Transverse colon (tissue), 4 donors: Measurements from ENCODE around the gene IFNL3.

Experiments used
- POLR2AphosphoS5 ChIP-seq, 3 donors: sonication (generic); formaldehyde crosslinking; IDR thresholded peaks; one replicate each; pipeline ENCODE4 v1.6.1; 2016; ENCODE audit warnings: antibody characterized with exemption in 3 of 3
- TF ChIP-seq, protein P1 (sequence below), 5 experiments: fragments of 200-600 bp in 3 of 5; fragments of 450-650 bp in 2 of 5; sonication (generic) in 3 of 5; IDR thresholded peaks; 1 replicate in 2 of 5; 2 replicates in 3 of 5; pipeline ENCODE4 v1.5.1; 2016 to 2017; ENCODE audit warnings: antibody characterized with exemption in 5 of 5, inconsistent platforms in 3 of 5, mild to moderate bottlenecking in 2 of 5, moderate library complexity in 1 of 5

DNA sequence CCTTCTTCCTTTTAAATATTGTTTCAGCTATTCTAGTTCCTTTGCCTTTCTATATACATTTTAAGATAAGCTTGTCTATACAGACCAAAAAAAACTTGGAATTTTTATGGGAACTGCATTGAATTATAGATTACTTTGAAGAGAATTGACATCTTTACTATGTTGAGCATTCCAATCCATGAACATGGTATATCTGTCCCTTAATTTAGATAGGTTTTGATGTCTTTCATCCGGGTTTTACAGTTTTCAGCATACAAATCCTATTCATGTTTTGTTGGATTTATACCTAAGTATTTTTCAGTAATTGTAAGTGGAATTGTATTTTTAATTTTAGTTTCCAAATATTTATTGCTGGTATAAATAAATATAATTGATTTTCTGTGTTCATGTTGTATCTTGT, 39.2 kb upstream of the IFNL3 start:
- TF ChIP-seq, protein P1, sequence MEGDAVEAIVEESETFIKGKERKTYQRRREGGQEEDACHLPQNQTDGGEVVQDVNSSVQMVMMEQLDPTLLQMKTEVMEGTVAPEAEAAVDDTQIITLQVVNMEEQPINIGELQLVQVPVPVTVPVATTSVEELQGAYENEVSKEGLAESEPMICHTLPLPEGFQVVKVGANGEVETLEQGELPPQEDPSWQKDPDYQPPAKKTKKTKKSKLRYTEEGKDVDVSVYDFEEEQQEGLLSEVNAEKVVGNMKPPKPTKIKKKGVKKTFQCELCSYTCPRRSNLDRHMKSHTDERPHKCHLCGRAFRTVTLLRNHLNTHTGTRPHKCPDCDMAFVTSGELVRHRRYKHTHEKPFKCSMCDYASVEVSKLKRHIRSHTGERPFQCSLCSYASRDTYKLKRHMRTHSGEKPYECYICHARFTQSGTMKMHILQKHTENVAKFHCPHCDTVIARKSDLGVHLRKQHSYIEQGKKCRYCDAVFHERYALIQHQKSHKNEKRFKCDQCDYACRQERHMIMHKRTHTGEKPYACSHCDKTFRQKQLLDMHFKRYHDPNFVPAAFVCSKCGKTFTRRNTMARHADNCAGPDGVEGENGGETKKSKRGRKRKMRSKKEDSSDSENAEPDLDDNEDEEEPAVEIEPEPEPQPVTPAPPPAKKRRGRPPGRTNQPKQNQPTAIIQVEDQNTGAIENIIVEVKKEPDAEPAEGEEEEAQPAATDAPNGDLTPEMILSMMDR (IDR thresholded peaks at IDR 0.05) = no peak
- no peak for TF ChIP-seq POLR2AphosphoS5 (IDR thresholded peaks at IDR 0.05)
